Nephron progenitor cell (in vitro differentiated cells): ENCODE data around the gene LPIN1.

ENCODE experiments used
- DNase-seq: peaks from one replicate; pipeline ENCODE4 v3.0.0; 2021
- H3K27ac Mint-ChIP-seq: 2 replicates; pipeline ENCODE4 v1.8.0; 2021; ENCODE audit warnings: mild to moderate bottlenecking, moderate library complexity, mixed read lengths
- H3K27me3 Mint-ChIP-seq: 2 replicates; pipeline ENCODE4 v1.8.0; 2021; ENCODE audit warnings: mild to moderate bottlenecking, low read depth, mixed read lengths; ENCODE audit not compliant: poor library complexity
- H3K36me3 Mint-ChIP-seq: 2 replicates; pipeline ENCODE4 v1.8.0; 2021; ENCODE audit warnings: low read depth, mixed read lengths
- H3K4me1 Mint-ChIP-seq: 2 replicates; pipeline ENCODE4 v1.8.0; 2021; ENCODE audit warnings: mixed read lengths
- H3K4me3 Mint-ChIP-seq: 2 replicates; pipeline ENCODE4 v1.8.0; 2021; ENCODE audit warnings: mild to moderate bottlenecking, moderate library complexity, mixed read lengths
- H3K9me3 Mint-ChIP-seq: 2 replicates; pipeline ENCODE4 v1.8.0; 2021; ENCODE audit warnings: mild to moderate bottlenecking, moderate library complexity, mixed read lengths
- TF ChIP-seq, protein P1 (sequence below): fragments of 200-600 bp; sonication (generic); IDR thresholded peaks from 2 replicates; pipeline ENCODE4 v1.5.0; 2021; ENCODE audit warnings: antibody characterized with exemption

Gene LPIN1

DNA sequence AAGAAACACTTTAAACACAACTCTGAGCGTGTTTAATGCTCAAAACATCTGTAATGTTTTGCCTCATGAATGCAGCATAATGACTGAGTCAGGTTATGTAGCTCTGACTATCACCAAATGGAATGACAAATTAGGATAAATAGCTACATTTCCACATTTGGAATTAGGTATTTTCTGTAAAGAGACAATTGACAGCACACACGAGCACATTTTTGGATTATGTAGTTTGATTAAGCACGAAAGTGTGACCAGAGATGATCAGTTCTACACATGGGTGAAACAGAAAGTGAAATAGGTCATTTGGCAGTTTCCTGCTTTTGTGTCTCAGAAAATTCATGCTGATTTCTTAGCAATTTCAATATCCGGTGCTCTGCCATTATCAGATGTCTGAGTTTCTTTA, 29.0 kb downstream of the LPIN1 start:
- Mint-ChIP-seq H3K27me3 (no peaks in the 10 kb centered on the region), H3K9me3 (peaks cover 5% of the 10 kb centered on the region), H3K4me1 (peaks cover 56% of the 10 kb centered on the region), H3K36me3 (peaks cover 85% of the 10 kb centered on the region), H3K27ac (no peak overlapping the region), H3K4me3 (no peak overlapping the region)
- DNase-seq: no peak
- TF ChIP-seq, protein P1, sequence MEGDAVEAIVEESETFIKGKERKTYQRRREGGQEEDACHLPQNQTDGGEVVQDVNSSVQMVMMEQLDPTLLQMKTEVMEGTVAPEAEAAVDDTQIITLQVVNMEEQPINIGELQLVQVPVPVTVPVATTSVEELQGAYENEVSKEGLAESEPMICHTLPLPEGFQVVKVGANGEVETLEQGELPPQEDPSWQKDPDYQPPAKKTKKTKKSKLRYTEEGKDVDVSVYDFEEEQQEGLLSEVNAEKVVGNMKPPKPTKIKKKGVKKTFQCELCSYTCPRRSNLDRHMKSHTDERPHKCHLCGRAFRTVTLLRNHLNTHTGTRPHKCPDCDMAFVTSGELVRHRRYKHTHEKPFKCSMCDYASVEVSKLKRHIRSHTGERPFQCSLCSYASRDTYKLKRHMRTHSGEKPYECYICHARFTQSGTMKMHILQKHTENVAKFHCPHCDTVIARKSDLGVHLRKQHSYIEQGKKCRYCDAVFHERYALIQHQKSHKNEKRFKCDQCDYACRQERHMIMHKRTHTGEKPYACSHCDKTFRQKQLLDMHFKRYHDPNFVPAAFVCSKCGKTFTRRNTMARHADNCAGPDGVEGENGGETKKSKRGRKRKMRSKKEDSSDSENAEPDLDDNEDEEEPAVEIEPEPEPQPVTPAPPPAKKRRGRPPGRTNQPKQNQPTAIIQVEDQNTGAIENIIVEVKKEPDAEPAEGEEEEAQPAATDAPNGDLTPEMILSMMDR: no peak

DNA sequence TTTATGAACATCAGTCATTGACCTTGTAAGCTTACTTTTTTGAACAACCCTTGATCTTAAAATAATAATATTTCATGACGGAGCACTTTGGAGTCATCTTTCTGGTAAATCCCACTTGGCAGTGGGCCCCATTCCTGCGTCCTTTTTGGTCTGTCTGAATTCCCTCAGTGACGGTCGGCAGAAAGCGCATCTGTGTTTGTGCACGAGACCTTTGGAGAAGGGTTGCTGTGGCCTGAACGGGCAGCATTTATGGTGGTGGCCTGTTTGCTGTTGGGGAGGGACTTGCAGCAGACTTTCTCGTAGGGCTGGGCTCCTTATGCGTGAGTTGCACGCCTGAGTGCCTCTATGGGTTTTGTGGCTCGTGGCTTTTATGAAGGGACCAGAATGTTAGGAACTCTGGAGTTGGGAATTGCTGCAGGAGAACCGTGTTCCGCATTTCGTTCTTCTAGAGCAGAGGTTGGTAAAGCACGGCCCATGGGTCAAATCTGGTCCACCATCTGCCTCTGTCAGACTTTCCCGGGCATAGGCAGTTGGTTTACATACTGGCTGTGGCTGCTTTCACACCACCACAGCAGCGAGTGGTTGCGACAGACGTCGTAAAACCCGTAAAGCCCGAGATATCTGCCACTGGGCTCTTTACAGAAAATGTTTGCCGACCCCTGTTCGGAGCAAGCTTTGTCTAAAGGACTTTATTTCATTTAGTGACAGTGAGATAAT, 30.8 kb downstream of the LPIN1 start:
- TF ChIP-seq, protein P1: no peak
- H3K4me1 Mint-ChIP-seq: peaks cover 74% of the 10 kb centered on the region
- peaks cover 80% of the 10 kb centered on the region for H3K36me3 Mint-ChIP-seq
- no peaks in the 10 kb centered on the region for H3K9me3 Mint-ChIP-seq
- DNase-seq: no peak
- H3K27me3 Mint-ChIP-seq: no peaks in the 10 kb centered on the region
- H3K27ac Mint-ChIP-seq: peak overlapping the region; percentile 32
- no peak overlapping the region for H3K4me3 Mint-ChIP-seq

DNA sequence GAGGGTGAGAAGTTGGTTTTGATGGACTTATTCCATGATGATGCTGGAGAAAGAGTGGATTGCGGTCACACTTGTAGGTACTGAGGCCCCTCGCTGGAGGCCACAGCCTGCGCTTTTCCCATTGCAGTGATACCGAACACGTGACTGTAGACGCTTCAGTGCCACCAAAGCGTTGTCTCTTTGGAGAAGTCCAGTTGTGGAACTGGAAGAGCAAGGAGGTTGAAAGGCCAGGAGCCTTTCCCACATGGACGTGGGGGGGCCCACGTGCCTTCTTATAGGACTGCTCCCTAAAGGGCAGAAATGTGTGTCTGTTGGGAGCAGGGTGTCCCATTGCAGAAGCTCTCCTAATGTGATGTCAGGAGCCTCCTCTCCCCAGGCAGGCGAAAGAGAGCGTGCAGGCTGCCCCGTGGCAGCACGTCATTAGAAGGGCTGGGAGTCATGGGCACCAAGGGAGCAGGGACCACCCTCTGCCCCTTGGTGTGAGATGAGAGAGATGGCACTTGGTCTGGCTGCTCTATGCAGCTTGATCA, 31.5 kb downstream of the LPIN1 start:
- no peak overlapping the region for H3K4me3 Mint-ChIP-seq
- H3K36me3 Mint-ChIP-seq: peaks cover 80% of the 10 kb centered on the region
- no peaks in the 10 kb centered on the region for H3K9me3 Mint-ChIP-seq
- H3K4me1 Mint-ChIP-seq: peaks cover 75% of the 10 kb centered on the region
- H3K27me3 Mint-ChIP-seq: no peaks in the 10 kb centered on the region
- TF ChIP-seq, protein P1: no peak
- DNase-seq: no peak
- H3K27ac Mint-ChIP-seq: peak overlapping the region; percentile 62

DNA sequence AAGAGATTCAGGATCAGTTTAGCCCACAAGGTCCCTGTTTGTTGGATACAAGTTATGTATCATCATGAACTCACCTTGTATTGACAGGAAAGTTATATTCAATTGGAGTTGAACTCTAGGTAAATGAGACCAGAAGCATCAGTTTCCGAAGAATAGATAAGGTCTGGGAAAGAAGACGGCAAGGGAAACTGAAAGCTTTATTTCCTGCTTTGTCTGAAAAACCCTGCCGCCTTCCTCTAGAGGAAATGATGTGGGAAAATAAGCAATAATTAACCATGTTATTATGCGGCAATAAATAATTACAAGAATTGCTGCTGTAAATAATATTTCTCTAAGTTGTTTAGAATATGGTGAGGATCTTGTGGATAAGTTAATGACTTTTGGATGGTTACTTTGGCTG, 32.0 kb downstream of the LPIN1 start:
- Mint-ChIP-seq H3K36me3 (peaks cover 80% of the 10 kb centered on the region), H3K27ac (peak overlapping the region; percentile 62), H3K4me3 (no peak overlapping the region), H3K4me1 (peaks cover 74% of the 10 kb centered on the region), H3K9me3 (no peaks in the 10 kb centered on the region), H3K27me3 (no peaks in the 10 kb centered on the region)
- no peak for DNase-seq
- TF ChIP-seq, protein P1: no peak

DNA sequence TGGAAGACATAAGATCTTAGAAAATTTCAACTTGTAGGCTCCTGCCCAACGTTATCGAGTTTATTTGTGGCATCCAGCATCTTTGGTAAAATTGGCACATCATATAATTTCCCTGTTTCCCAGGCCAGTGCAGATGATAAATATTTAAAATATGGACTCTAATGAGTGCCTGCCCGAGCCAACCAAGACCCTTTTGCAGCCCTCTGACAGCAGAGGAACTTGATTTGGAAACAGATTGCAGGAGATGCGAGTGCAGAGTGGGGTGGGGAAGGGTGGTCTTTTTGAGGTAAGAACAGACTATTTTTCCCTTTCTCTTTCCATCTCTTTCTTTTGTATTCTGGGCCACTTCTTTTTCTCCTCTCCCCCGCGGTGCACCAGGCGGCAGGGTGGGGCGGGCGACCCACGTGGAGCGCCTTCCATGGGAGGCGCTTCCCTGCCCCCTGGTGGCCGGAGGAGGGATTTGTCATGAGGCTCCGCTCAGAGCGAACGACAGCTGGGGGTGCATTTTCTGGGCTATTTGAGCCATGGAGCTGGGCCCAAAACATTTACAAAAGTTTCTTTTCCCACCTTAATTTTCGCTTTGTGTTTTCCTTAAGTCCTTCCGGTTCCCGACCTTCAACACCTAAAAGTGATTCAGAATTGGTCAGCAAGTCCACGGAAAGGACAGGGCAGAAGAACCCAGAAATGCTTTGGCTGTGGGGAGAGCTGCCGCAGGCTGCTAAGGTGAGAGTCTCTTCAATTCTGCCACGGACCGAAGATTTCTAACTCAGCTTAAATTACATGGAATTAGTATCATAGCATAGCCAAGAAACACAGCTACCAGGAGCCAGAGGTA, 32.7 kb downstream of the LPIN1 start:
- Mint-ChIP-seq H3K4me1 (peaks cover 67% of the 10 kb centered on the region), H3K4me3 (no peak overlapping the region), H3K27me3 (no peaks in the 10 kb centered on the region), H3K27ac (no peak overlapping the region), H3K36me3 (peaks cover 80% of the 10 kb centered on the region), H3K9me3 (no peaks in the 10 kb centered on the region)
- peak; percentile 90 for DNase-seq
- TF ChIP-seq, protein P1: peak; percentile 97
